GM18907 (cell line): ENCODE measurements around the gene IGSF9.
A peak's percentile ranks its signal among the peaks of the same experiment; 100 is the strongest.
"Not testable (repeated sequence)": the region's sequence is repeated elsewhere in the genome, so short reads cannot be mapped to it uniquely, and the experiment has no call there.

Source experiments
- ATAC-seq: cut with Tn5 transposase; IDR thresholded peaks from one replicate; pipeline ENCODE4 v1.9.1; 2021; ENCODE audit warnings: mild to moderate bottlenecking, moderate library complexity; ENCODE audit not compliant: unreplicated experiment

IGSF9 gene

DNA sequence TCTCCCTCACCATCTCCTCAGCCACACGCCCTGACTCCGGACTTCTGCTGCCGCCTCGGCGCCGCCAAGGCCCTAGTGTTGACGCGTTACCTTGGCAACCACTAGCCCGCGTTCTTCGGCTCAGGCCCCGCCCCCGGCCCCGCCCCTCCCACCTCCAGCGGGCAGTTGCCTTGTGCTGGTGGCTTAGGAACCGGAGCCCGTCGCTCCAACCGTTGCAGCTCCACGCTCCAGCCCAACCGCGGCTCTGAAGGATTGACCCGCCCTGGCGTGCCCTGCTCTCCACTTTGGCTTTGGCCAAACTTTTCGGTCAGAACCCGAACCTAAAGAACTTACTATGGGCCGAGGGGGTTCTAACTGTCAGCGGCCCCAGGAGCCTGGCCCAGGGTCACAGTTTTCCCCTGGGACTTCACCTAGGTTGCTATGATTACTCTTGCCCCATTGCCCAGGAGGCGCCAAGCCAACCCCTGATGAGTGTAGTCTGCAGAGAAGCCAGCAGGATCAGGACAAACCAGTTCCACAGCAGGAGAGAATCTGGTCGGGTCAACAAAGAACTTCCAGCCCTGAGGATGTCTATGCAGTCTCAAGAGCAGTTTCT lies 45.2 kb downstream of the IGSF9 start, which contains the start of gene CFAP45:
CFAP45 (minus strand) TSS at position 80 of the 595 bp plus-strand sequence; CDS start at position 13, 67 bp downstream.
- no peak for ATAC-seq

DNA sequence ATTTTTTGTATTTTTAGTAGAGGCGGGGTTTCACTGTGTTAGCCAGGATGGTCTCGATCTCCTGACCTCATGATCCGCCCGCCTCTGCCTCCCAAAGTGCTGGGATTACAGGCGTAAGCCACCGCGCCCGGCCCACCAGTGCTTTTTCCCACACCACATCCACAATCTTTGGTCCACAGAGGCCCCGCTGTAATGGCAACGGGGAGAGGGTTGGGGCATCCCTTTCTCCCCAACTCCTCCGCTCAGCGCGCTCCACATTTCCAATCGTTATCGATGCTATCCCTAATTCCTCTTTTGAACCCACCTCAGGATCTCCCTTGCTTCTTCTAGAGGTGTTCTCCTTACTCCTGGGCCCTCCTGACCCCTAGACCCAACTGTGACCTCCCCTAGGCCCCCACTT lies 45.8 kb downstream of the IGSF9 start:
- not testable (repeated sequence) for ATAC-seq

DNA sequence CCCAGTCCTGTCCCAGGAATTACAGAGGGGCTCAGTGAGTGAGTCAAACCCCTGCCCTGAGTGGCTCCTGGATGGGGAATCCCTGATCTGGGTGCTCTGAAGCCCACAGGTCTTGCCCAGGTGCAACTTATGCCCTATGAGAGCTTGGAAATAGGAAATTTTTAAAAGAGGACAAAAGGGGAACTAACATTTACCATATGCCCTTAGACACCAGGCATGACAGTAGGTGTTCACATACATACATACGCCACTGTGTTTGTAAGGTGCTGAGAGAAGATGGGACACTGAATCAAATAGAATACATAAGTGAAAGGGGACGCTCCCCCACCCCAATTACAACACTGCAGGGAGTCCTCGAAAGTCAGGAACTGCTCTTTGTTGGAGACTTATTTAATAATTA lies 46.9 kb downstream of the IGSF9 start:
- no peak for ATAC-seq

DNA sequence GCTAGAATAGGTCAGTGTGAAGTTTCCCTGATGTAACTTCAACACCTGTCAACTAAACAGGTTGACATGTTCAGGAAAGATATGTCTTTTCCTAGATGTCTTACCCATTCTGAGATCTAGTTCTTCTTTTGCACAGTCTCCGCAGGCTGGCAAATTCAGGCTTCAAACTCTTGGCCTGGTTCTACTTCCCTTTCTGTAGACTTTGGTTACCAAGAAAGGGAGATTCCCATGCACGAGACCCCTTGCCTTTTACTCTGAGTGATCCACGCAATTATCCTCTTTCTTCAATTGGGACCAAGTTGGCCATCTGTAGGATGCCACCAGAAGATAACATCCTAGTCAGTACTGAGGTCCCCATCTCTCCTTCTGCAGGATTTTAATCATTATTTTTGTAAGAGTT lies 47.5 kb downstream of the IGSF9 start:
- no peak for ATAC-seq

DNA sequence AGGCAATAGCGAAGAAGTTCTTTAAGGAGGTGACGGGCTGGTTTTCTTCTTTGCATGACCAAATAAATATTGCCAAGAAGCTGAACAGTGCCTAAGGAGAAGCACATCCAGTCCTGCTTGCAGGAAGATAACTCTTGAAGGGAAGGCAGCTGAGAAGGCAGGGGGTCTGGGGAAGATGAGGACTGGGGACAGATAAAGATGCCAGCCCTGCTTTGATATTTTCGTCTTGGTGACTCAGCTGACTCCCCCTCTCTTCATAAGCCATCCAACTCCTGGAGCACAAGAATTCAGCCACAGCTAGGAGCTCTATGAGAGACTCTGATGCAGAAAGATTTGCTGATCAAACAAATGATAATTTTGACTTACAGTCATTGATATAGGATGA lies 48.9 kb downstream of the IGSF9 start:
- no peak for ATAC-seq

DNA sequence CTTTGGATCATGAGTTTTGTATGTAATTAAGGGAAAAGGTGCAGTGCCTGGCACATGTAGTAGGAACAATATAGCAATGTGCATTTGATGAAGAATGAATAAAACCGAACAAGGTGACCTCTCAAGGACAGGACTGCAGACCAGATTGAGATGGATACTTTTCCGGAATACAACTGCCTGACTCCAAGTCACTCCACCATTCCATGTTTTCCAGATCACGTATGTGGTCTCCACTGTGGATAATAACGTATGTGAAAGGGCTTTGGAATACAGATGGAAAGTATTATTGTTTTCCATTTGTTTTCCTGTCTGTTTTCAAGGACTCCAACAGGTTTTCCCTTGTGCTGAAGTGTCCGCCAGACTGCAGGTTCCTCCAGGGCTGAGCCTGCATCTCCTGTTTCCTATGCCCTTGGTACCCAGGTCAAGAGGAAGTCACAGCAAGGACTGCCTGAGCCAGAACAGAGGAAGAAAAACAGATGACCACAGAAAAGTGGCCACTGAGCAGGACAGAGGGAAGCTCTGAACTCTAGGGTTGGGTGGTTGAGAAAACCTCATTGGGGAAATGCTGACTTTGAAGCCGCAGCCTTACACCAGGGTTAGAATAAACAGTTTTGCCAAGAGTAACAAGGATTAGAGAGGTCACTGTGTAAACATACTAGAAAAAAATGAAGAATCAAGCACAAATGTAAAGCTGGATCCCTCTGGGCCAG lies 49.4 kb downstream of the IGSF9 start:
- no peak for ATAC-seq

DNA sequence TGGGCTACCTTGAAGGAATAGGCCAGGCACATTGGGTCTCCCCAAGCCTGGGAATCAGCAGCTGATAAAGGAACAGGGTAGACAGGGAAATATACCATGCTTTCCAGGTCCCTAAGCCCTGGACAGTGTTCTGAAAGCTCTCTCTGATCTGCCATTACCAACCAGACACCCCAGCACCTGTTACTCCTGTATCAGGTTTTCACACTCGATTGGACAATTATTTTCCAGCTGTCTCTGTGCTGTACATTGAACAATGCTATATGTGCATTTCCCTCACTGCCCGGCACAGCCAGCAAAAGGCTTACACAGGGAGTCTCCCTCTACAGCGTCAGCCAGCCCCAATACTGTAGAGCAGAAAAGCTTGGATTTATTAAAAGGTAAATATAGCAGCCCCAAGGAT lies 50.1 kb downstream of the IGSF9 start:
- no peak for ATAC-seq

DNA sequence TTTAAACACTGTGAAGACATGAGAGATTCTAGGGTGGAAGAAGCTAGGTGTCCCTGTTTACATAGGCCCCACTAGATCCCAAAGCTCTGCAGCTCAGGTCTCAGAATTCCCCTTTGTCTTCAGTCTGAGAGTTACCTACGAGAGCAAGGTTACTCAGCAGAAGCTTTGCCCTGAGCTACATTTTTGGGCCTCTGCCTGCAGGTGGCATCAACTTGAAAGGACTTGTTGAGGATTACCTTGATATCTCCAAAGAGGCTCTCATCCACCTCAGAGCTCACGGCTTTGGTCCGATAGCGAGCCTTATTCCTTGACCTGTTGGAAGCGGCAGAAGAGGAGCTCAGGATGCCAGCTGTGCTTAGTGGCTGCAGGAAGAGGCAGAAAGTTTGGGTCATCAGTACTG lies 52.5 kb downstream of the IGSF9 start:
- no peak for ATAC-seq

DNA sequence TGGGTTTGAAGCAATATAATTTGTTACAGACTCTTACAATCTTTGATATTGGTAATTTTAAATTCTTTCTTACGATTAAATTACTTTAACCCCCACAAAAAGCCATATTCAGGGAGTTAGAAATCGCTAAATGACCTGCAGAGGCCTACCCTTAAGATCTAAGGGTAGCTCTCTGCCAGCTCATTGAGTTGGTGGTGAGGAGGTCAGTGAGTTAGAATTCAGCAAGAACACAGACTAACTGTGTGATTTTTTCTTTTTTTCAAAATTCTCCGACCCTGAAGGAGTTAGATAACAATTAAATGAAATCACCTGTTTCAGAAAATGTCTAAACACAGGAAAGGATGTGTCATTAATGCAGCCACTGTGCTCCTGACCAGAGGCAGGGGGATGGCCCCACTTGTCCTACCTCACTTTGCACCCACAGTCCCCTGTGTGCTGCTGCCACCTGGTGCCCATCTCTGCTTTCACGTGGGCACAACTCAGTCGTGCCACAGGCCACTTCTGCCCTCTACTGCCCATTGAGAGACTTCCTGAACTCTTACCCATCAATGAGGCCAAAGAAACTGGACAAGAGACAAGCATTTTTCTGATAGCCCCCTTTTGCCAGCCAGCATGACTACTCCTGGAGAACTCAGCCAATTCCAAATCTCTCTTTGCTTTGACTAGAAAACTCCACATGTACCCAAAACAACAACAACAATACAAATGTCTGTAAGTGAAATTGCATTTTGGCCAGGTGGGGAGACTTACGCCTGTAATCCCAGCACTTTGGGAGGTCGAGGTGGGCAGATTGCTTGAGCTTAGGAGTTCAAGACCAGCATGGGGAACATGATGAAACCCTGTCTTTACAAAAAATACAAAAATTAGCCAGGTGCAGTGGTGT lies 53.9 kb downstream of the IGSF9 start:
- ATAC-seq: peak; percentile 79

DNA sequence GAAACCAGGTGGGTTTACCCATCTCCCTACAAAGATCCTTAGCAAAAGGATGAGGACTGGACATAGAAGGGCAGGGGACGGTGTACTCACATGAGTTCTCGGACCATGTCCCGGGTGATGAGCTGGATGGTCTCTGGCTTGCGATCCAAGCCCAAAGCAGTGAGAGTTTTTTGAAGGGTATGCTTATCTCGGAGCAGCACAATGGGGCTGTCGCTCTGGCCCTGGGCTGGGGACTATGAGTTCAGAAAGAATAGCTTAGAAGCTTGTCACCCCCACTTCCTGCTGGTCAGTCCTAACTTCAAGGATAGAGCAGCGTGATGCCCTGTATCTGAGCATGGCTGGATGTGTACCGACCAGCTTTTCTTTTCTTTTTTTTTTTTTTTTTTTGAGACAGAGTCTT lies 55.0 kb downstream of the IGSF9 start:
- ATAC-seq: peak; percentile 2

DNA sequence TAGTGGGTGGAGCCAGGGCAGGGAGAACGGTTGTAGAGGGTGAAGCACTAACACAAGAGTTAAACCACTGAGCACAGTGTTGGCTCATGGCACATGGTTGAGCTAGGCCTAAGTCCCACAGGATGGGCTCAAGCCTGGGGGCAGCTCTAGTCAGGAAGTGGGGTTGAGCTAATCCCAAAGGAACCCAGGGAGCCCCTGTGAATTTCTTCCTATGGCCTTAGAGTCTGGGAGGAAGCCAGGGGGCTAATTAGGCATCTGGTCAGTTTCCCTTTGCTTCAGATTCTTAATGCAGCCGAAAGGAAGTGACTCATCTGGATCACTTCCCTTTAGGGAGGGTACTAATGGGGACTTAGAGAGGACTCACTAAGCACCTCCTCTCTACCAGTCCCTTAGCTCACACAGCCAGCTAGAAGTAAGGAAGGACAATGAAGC lies 55.6 kb downstream of the IGSF9 start:
- peak; percentile 92 for ATAC-seq

DNA sequence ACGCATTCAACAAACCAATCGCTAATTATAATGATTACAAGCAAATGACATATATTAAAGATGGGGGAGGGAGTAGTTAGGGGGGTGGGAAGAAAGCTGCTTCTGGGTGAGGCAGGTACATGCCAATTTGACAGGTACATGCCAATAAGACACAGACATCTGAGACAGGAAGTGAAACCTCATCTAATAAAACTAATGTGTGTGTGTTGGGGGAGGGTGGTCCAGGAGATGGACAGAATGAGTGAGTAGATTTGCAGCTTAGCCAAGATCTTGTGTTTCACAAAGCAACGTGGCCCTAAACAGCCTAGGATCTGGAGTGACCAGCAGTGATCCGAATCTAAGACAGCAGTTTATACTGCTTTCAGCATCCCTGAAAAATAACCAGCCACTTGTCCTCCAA lies 56.2 kb downstream of the IGSF9 start:
- no peak for ATAC-seq

DNA sequence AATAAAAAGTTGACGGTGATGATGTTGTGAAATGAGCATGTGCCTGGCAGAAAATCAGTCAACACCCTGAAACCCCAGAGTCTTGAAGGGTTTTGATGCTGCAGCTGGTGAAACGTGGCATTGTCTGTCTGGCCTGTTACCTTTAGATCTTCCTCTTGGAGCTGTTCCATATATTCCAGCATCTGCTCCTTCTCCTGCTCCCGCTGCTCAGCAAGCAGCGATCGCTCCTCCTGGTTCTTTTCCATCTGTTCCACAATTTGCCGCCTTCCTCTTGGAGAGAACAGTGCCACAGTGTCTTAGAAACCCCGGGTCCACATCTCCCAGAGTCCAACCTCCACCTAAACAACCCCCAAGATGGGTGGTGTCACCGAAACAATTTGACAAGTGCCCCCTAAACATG lies 61.1 kb downstream of the IGSF9 start:
- no peak for ATAC-seq

DNA sequence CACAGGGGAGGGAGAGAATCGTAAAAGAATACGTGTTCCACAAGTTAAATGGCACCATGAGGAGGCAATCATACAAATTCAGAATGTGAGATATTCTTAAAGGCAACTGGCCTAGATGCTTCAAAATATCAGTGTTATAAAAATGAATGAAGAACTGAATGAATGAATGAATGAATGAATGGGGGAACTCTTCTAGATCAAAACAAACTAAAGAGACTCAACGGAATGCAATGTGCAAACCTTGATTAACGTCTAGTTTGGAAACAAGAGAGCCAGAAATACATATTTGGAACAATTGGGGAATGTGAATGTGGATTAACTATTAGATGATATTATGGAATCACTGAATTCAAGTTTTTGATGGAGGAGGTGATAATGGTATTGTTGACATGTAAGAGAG lies 62.3 kb downstream of the IGSF9 start:
- no peak for ATAC-seq

DNA sequence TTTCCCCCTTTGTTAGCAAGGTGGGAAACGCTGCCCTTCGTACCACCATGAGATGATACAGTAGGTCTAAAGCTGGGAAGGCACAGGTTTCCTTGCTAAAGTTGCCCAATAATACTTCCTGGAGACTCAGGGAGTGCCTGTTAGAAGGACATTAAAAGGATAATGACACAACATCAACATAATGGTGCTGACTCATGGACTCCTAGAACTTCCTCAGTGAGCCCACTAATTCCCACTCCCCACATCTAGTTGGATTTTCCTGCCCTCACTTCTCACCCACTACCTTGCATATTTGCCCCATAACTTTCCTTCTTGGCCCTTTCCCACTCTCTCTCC lies 62.9 kb downstream of the IGSF9 start:
- no peak for ATAC-seq

DNA sequence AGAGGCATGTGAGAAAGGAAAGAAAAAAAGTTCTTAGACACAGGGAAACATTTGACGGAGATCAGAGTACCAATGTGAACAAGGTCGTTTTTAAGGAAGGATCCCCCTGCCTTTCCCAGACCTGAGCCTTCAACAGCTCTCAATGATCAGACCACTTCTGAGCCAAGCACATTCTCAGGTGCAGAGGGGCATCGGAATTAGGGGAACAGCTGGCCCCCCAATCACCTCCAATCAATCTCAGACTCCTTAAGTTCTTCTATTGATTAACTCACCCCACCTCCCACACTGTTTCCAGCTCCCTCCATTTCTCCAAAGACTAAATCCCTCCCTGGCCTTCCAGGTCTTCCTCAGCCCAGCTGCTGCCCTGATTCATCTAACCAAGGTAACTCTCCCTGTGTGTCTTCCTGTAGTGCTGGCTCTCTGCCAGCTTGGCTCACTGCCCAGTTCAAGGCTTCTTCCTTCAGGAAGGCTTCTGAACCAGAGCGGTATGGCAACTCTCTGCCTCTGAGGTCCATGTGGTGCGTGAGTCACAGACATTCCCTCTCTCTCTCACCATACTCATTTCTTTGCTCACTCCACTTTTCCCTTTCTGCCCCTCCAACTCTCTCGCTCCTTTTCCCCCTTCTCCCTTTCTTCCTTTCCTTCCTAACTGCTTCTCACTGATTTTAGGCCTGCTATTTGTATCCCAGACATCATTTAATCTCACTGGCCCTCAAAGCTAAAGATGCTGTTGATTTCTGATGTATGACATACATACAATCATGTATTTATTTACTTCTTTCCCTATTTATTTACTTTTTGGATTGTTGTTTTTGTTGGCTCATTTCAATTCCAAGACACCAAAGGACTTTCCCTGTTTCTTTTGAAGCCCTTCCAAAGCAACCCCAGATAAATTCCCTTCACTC lies 63.5 kb downstream of the IGSF9 start:
- no peak for ATAC-seq

DNA sequence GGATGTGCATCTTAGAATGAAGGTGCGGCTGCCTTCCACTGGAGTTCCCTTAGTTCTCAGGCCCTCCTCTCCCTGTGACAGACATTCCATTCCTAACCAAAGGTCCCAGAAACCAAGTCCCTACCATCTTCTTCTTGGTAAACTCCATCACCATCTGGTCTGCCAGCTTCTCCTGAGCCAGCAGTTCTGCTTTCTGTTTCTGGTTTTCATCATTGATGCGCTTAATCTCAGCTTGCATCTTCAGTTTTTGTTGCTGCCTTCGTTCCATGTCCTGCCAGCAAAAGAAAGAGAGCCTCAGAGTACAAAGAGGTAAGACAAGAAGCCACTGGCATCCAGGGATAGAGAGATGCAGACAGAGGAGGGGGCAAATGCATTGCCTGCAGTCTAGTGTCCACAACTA lies 65.0 kb downstream of the IGSF9 start:
- ATAC-seq: no peak

DNA sequence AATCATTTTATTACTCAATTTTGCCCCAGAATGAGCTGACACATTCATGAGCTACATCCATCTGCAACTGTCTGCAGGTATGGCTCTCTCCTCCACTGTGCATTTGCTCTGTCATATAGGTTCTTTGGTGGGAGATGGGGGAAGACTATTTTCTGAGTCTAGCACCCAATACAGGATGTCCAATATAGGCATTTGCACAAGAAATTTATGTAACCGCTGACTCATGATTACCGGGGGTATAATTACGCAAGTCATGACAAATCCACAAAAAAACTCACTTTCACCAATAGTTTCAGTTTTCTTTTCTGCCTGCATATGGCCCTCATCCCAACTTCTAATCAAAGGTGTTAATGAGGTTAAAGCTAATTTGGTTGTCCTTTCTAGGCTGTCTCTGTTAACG lies 65.4 kb downstream of the IGSF9 start:
- no peak for ATAC-seq

DNA sequence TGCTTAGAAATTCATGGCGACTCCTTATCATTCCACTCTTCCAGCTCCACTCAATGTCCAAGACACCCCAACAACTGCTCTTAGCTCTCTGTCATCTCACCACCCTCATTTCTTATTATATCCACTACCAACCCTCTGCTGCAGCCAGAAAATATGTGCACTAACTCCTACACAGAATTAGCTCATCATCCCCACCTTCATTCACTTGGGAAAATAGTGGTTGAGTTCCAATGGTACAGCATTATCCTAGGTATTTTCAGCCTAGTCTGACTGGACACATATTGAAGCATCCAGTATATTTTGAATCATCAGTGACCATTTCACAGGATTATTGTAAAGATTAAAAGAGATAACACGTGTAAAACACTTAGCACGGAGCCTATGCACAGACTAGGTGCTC lies 66.3 kb downstream of the IGSF9 start:
- ATAC-seq: no peak

DNA sequence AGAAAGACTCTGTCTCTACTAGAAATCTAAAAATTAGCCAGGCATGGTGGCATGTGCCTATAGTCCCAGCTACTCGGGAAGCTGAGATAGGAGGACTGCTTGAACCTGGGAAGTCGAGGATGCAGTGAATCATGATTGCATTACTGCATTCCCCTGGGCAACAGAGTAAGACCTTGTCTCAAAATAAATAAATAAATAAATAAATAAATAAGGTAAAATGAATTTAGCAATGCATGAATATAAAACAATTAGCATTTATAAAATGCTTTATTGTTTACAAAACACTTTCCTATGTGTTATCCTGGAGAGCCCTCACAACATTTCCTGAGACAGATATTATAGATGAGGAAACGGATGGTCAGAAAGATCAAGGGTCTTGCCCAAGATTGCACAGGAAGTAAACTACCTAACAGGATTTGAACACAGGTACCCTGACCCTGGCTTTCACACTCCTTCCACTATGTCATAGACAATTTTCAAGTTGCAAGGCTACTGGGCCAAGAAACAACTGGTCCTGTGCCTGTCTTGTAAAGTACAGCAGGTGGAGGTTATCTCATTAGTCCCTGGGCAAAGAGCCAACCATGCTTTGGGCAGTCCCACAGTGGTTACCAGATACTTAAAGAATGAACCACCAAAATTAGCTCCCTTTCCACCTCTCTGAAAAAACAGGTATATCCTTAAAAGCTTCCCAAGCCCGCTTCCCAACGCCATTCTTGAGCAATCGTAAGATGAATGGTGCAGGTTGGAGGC lies 67.5 kb downstream of the IGSF9 start:
- no peak for ATAC-seq
